NCI-H2081 treated with DMSO at 0.1 percent for 48 hours (cell line): ENCODE measurements around the gene LILRA5.
"Not testable (repeated sequence)": the region's sequence is repeated elsewhere in the genome, so short reads cannot be mapped to it uniquely, and the experiment has no call there.

ENCODE experiments used
- DNase-seq: peaks from one replicate; lab custom pipeline; 2025; lab: John Stamatoyannopoulos, UW

LILRA5 gene

GRCh38 chr19:54302257-54302656, 10.7 kb downstream of the LILRA5 start:
- no peak for DNase-seq

GRCh38 chr19:54299515-54299914, 13.5 kb downstream of the LILRA5 start:
- DNase-seq, result no peak

GRCh38 chr19:54299126-54299498, 13.9 kb downstream of the LILRA5 start:
- no peak for DNase-seq

- no peak for DNase-seq
These were observed 14.4 kb downstream of the LILRA5 start for GRCh38 chr19:54298357-54299125.

GRCh38 chr19:54297759-54298305, 15.1 kb downstream of the LILRA5 start:
- DNase-seq, result no peak

GRCh38 chr19:54294539-54294938, 18.4 kb downstream of the LILRA5 start:
- no peak for DNase-seq

GRCh38 chr19:54289160-54289559, 23.8 kb downstream of the LILRA5 start:
- DNase-seq, result not testable (repeated sequence)

GRCh38 chr19:54287456-54287855, 25.5 kb downstream of the LILRA5 start:
- no peak for DNase-seq

- not testable (repeated sequence) for DNase-seq
These were observed 26.7 kb downstream of the LILRA5 start for GRCh38 chr19:54286283-54286682.

GRCh38 chr19:54285427-54286056, 27.4 kb downstream of the LILRA5 start:
- DNase-seq, result not testable (repeated sequence)

- no peak for DNase-seq
These were observed 30.1 kb downstream of the LILRA5 start for GRCh38 chr19:54282686-54283470.

- DNase-seq, result not testable (repeated sequence)
These were observed 31.3 kb downstream of the LILRA5 start for GRCh38 chr19:54281729-54282075.

GRCh38 chr19:54281007-54281728, 31.8 kb downstream of the LILRA5 start, which contains the start of gene LILRB2:
Gene LILRB2 (minus strand): TSS chr19:54281110. CDS start chr19:54280496, 614 bp downstream.
- no peak for DNase-seq

- DNase-seq, result not testable (repeated sequence)
These were observed 32.5 kb downstream of the LILRA5 start for GRCh38 chr19:54280441-54280840.

GRCh38 chr19:54280025-54280424, 32.9 kb downstream of the LILRA5 start:
- DNase-seq, result not testable (repeated sequence)

GRCh38 chr19:54279406-54279962, 33.5 kb downstream of the LILRA5 start:
- no peak for DNase-seq

GRCh38 chr19:54278571-54279195, 34.3 kb downstream of the LILRA5 start:
- DNase-seq, result not testable (repeated sequence)

GRCh38 chr19:54278056-54278455, 34.9 kb downstream of the LILRA5 start:
- DNase-seq, result not testable (repeated sequence)

- DNase-seq, result not testable (repeated sequence)
These were observed 35.8 kb downstream of the LILRA5 start for GRCh38 chr19:54277111-54277615.

GRCh38 chr19:54275951-54276350, 37.0 kb downstream of the LILRA5 start:
- DNase-seq, result no peak

- not testable (repeated sequence) for DNase-seq
These were observed 38.5 kb downstream of the LILRA5 start for GRCh38 chr19:54274516-54274915.
